ENCODE results near the gene SBF2.
"Not testable (repeated sequence)": the region's sequence is repeated elsewhere in the genome, so short reads cannot be mapped to it uniquely, and the experiment has no call there.

Gene SBF2

DNA sequence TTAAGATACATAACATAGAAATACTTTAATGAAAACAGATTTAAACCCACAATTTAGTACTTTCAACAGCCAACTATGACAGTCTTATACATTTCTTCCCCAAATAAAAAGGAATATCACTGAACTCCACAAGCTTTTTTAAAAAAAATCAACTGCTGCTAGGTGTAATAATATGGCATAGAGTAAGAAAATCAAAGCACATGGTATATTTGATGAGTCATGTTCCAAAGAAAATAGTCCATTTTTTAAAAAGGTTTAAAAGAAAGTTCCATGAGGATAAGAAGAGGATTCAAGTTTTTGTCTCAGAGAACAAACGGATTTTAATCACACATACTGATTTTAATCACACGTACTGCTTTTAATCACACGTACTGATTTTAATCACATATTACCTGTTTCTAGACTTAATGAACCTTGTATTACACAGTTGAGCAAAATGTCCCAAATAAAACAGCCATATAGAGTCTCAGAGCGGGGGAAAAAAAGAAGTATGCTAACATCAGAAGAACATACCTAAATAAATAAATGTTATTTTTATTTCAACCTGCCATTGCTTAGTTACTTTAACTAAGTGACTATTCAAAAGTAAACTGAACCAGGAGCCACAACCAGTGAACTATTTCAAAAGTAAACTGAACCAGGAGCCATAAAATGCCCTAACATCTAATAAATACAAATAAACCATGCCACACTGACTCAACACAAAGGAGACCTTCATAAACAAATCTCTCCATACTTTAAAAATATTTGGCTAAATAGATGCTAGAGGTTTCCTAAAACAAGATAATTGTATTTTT lies 198.4 kb downstream of the SBF2 start:
- in situ Hi-C loops (cut with MboI; ENCODE audit: low sequenced_read_pairs, unreplicated experiment) = no loop called here
- no peak for TF ChIP-seq CTCF (IDR thresholded peaks at IDR 0.05; ENCODE audit: borderline replicate concordance, control extremely low read depth, extremely low read depth, insufficient read depth, missing control alignments)
- no peak for DNase-seq (ENCODE audit: low spot score)

DNA sequence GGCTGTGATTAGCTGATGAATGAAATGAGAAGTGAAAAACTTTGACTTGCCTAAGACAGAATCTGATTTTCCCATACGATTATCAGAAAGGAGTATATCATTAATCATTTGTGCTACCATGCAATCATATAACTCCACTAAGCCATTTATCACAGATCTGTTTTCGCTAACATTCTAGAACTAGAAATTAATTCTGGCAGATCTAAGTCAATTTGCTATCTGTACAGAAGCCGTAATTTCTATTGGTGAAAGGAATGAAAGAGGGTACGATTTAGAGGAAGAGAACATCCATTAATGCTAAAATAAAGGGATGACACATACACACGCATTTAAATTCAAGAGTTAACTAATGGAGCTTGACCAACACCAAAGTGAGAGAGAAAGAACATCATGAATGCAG lies 201.6 kb downstream of the SBF2 start:
- in situ Hi-C loops (cut with MboI; ENCODE audit: low sequenced_read_pairs, unreplicated experiment) = no loop called here
- no peak for DNase-seq (ENCODE audit: low spot score)
- no peak for TF ChIP-seq CTCF (IDR thresholded peaks at IDR 0.05; ENCODE audit: borderline replicate concordance, control extremely low read depth, extremely low read depth, insufficient read depth, missing control alignments)

DNA sequence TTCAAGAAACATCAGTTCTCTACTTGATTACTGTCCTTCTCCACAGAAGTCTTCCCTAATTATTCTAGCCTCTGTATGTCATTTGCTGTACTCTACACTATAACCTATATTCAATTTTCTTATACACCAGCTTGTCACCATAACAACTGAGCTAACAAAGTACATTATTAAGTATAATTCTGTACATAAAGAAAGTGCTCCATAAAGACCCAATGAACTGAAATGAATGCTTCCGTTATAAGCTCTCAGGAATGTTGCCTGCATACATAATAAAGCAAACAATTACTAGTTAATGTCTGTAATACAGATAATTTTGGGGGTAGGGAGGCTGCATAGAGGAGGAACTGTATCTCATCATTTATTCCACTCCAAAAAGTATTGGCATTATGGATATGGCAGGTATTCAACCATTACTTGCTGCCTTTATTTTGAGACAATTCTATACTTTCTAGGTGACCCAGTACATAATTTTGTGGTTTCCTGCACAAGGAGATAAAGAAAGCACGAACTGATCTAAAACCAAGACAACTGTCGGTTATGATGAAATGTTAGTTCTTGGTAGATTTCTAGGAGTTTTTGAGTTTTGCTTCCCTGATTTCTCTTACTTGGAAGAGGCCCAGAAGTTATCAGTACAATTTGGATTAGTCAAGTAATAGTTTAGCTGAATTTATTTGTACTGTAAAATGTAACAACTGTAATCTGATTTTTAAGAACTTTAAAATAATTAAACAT lies 202.5 kb downstream of the SBF2 start:
- in situ Hi-C loops (cut with MboI; ENCODE audit: low sequenced_read_pairs, unreplicated experiment) = no loop called here
- no peak for DNase-seq (ENCODE audit: low spot score)
- TF ChIP-seq CTCF (IDR thresholded peaks at IDR 0.05; ENCODE audit: borderline replicate concordance, control extremely low read depth, extremely low read depth, insufficient read depth, missing control alignments) = no peak

- DNase-seq (ENCODE audit: low spot score); in situ Hi-C loops (cut with MboI; ENCODE audit: low sequenced_read_pairs, unreplicated experiment): not testable (repeated sequence)
These were observed 206.1 kb downstream of the SBF2 start for GRCh38 chr11:10087923-10088225.

DNA sequence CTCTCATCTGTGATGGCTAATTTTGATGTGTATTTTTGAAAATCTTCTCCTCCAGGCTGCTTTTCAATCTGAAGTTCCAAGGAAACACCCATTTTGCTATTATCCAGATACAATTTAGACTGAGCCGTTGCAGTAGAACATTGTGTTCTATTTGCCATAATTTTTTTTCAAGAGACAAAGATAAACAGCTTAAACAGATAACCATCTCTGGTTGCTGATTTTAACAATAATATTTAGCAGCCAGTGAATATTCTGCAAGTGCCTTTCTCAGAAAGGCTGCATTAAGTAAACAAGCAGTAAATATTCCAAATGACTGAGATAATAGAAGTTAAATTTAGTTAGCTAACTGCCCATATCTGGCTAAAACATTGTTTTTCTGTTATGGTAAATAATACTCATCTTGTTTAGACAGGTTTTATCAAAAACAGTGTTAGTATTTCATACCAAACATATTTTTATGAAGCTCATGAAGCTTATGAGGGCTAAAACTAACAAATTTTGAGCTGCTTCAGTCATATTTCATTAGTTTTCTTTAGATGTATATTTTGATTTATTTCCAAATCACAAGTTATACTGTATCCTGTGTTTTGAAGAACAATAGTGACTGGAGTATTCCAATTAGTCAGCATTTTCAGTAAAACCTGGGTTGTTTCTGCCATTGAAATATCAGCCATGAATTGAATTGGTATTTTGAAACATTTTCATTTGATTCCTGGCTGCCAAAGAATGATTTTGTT lies 206.7 kb downstream of the SBF2 start:
- in situ Hi-C loops (cut with MboI; ENCODE audit: low sequenced_read_pairs, unreplicated experiment) = no loop called here
- TF ChIP-seq CTCF (IDR thresholded peaks at IDR 0.05; ENCODE audit: borderline replicate concordance, control extremely low read depth, extremely low read depth, insufficient read depth, missing control alignments) = no peak
- DNase-seq (ENCODE audit: low spot score) = no peak

- in situ Hi-C loops (cut with MboI; ENCODE audit: low sequenced_read_pairs, unreplicated experiment) = no loop called here
- no peak for DNase-seq (ENCODE audit: low spot score)
- TF ChIP-seq CTCF (IDR thresholded peaks at IDR 0.05; ENCODE audit: borderline replicate concordance, control extremely low read depth, extremely low read depth, insufficient read depth, missing control alignments) = no peak
These were observed 213.9 kb downstream of the SBF2 start for GRCh38 chr11:10080138-10080537.
